Head of caudate nucleus (tissue), 42 donors: ENCODE data around the gene GIPC2.
A peak's percentile ranks its signal among the peaks of the same experiment; 100 is the strongest.

ENCODE experiments used
- DNase-seq, 42 donors: peaks; one replicate each; pipeline versions ENCODE4 v3.0.0 to v3.0.0-alpha.2; 2020 to 2021; ENCODE audit warnings: mixed read lengths in 7 of 42
- intact Hi-C: fragments of 100-400 bp; cut with DNase I; formaldehyde crosslinking; loops from one replicate; pipeline ENCODE4 v1.15.0; 2022

The GIPC2 gene

GRCh38 chr1:78032996-78033796, 12.6 kb upstream of the GIPC2 start:
- DNase-seq = peak in 6 of 42 donors; percentile 11 to 52 (median 29)

GRCh38 chr1:78033797-78034172, 12.0 kb upstream of the GIPC2 start:
- intact Hi-C loops = no loop called here
- DNase-seq = no peak

More at GRCh38 chr1:78032996-78033796, 12.6 kb upstream of the GIPC2 start:
- intact Hi-C loops = no loop called here

DNA sequence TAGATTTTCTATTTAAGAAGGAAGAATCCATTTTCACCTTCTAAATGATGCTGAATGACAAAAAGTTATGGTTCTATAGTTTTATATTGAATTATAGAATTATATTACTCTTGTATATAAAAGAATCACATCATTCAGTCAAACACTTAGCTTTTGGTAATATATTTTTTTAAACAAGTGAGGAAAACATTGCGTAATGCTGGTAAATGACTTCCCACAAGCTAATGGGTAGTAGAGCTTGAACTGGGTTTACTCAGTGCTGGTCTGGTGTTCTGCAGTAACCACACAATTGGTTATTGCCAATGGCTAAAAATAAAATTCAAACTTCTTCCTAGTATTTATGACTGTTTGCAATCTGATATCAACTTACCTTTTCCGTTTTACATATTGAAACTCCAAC, 10.6 kb upstream of the GIPC2 start:
- intact Hi-C loops = no loop called here
- DNase-seq = no peak

DNA sequence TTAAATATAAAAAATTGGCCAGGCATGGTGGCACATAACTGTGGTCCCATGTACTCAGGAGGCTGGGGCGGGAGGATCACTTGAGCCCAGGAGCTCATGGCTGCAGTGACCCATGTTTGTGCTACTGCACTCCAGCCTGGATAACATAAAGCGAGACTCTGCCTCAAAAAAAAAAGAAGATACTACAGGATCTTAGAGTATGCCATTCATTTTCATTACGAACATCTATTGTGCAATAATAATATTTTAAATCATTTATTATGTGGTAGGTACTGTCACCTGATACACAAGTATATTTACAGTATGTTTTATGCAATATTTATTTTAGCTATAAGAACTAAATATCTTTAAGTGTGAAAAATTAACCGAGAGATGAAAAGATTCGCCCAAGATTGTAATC, 9.3 kb upstream of the GIPC2 start:
- intact Hi-C loops = no loop called here
- no peak for DNase-seq

DNA sequence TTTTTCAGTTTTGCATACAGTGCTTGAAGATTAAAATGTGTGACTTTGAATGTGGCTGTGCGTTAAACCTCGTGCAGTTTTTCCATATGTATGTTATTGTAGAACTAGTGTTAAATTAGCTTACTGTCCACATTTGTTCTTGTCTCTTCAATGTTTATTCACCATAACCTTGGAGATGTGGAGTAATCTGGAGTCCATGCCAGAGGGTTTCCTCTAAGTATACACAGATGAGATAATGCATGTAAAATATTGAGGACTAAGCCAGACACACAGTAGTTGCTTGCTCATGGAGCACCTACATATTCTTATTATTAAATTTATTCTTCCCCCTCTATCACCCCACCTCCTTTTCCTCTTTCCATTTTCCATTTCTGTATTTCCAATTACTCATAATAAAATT, 7.7 kb upstream of the GIPC2 start:
- no peak for DNase-seq
- intact Hi-C loops = no loop called here

DNA sequence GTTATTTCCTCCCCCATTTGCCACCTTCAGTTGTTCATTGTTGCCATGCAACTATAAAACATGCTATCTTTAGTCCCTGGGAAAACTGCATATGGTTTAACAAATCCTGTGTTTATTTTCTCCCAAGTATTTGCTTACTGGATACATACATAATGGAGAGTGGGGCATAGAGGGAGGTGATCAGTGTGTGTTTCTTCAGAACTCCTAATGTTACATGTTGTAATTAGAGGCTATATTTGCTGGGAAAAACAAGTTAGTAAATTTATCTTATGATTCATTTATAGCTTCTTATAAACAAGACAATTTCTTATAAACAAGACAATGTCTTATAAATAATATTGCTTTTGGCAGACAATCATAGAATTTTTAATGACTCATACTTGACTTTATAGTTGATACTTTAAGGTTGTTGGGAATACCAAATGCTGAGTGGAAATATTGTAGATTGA, 7.3 kb upstream of the GIPC2 start:
- DNase-seq = no peak
- intact Hi-C loops = no loop called here

DNA sequence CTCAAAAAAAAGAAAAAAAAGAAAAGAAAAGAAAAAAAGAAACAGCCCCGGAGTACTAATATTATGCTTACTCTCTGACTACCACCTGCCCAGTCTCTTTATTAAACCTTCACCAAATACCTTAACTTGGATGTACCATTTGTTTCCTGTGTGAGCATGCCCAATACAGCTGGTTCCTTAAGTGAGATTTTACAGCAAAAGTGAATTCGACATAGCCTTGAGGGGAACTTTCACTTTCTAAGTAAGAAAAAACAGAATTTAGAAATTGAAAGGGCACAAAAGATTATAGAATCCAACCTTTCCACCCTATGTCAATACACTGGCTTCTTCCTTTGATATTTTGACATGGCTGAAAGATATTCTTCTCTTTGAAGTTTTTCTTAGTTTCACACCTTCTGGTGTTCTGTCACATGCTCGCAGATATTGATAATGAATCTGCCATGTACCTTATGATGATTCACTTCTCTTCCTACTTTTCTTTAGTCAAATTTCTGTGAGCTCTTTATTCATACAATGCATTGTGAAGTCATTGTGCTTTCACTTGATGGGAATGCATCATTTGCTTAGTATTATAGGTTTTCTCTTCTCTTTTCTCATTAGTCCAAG, 5.2 kb upstream of the GIPC2 start:
- intact Hi-C loops = no loop called here
- no peak for DNase-seq

- intact Hi-C loops = no loop called here
- no peak for DNase-seq
These were observed 2.3 kb upstream of the GIPC2 start for GRCh38 chr1:78043436-78043835.

DNA sequence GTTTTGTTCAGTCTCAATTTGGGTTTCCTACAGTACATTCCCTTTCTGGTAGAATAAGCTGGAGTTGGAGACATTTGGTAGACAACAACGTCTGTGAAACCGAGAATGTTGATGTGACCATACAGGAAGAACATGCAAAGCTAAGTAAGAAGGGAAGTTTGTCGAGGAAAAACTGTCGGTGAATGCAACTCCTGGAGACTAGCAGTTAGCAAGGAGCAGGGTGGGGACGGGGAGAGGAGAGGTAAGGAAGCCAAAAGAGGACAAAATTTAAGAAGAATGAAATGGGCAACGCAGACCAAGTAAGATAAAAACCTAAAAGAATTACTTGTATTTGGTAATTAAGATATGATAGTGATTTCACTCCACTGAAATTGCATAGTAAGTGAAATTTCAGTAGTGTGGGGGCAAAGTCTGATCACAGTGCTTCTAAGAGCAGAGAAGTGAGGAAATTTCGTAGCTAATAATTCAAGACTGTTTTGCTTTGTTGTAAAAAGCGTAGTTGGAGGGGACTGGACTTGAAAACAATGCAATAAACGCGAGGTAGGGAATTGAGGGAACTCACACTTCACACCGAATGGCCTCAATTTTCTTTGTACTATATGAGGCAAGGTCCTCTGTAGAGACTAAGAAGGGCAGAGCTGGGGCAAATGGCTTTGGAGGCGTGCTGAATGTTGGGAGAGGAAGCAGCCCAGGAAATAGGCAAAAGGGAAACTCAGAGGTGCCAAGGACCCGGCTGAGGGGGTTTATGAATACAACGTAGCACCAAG, 787 bp upstream of the GIPC2 start:
- intact Hi-C loops = no loop called here
- DNase-seq = no peak

- no peak for DNase-seq
- intact Hi-C loops = no loop called here
These were observed 222 bp upstream of the GIPC2 start for GRCh38 chr1:78045563-78045925.

GRCh38 chr1:78047106-78047505, 1.3 kb downstream of the GIPC2 start:
- no peak for DNase-seq
- intact Hi-C loops = no loop called here

DNA sequence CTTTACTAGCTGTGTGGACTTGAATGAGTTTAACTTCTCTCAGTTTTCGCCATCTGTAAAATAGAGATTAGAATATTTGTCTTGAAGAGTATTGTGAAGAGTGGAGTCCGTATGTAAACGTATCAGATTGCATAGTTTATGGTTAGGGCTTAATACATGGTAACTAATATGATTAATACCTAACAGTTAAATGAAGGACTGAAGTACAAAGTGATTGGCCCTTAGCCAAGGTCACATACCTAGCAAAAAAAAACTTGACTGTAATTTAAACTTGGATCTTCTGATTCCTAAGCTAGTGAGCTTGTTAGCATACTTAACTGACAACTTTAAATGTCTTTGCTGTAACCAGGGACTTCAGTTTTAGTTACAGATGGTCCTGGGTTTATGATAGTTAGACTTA, 1.9 kb downstream of the GIPC2 start:
- DNase-seq = no peak
- intact Hi-C loops = no loop called here

DNA sequence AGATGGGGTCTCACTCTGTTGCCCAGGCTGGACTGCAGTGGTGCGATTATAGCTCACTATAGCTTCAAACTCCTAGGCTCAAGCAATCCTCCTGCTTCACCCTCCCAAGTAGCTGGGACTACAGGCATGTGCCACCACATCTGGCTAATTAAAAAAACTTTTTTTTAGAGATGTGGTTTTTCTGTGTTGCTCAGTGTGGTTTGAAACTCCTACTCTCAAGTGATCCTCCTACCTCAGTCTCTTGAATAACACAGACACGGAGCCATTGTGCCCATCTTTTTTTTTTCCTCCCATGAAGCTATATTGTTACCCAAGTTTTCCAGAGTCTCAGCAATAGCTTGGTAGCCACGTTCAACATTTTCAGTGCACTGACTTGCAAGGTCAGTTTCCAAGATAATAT, 2.7 kb downstream of the GIPC2 start:
- DNase-seq = no peak
- intact Hi-C loops = no loop called here

DNA sequence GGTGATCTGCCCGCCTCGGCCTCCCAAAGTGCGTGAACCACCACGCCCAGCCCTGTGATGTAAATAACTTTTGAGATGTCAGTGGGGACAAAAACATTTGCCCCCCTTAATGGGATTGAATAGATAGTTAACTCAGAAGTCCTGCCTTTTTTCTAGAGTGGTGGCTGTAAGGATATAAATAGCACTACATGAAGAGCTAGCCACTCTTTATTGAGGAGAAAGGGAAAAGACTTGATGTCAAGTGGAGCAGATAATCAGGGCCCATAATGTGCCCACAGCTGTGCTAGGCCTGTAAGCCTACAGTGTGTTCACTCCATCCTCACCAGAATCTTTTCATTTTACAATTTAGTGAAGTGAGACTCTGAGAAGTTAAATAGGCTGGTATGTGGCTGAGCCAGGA, 3.6 kb downstream of the GIPC2 start:
- no peak for DNase-seq
- intact Hi-C loops = no loop called here

- intact Hi-C loops = no loop called here
These were observed 5.2 kb downstream of the GIPC2 start for GRCh38 chr1:78051005-78051404.

DNA sequence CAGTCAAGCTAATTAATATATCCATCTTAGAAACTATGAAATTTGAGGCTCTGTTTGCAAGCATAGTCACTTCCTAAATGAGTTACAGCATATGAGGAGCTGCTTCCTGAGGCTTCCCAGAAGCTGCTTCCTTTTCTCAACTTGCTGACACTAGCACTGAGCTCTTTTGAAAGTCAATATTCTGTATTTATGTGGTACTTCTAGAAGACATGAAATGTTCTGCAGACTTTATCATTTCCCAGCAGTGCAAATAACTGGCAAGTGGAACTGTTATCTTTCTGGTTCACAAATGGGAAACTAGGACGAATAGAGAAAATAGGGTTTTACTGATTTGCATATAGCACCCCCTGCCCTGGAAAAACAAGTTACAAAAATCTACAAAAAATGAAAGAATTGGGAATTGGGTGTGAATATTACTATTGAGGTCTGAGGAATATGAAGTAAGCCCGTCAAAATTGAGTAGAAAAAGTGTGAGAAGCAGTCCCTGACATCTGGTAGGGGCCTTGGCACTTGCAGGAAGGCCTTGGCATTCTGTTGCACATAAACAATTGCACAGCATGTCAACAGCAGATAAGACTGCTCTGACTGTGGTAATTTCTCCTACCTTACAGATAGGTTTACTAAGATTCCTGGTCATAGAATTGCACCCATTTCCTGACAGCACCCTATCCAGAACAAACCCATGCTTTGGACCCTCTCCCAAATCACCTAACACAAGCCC, 7.1 kb downstream of the GIPC2 start:
- intact Hi-C loops = no loop called here
- no peak for DNase-seq

More at GRCh38 chr1:78051005-78051404, 5.2 kb downstream of the GIPC2 start:
- no peak for DNase-seq

DNA sequence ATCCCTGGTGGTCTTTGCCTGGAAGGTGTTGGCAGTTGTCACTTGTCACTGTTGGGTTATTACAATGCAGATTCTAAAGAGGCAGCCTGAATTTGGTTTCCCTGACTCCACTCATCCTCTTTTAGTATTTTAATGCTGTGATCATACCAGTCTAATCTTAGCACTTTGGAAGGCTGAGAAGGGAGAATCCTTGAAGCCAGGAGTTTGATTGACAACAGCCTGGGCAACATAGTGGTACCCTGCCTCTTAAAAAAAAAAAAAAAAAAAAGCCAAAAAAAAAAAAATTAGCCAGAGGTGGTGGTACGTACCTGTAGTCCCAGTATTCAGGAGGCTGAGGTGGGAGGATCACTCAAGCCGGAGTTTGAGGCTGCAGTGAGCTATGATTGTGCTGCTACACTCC, 7.7 kb downstream of the GIPC2 start:
- intact Hi-C loops = no loop called here
- no peak for DNase-seq

DNA sequence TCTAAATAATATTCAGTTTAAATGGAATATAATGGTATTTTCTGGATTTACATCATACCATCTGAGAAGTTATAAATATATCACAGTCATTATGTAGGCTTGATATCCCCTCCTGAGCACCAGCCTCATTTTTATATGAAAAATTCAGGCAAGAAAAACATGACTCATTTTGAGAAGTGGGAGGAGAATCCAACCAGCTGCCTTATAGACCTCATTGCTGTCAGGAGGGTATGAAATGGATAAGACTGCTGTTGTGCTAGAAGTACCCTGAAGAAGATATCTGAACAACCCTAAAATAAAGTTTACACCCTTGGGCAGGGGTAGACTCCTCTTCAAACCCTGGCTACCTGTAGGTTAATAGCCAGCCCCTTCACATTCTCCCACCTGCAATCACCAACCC, 8.8 kb downstream of the GIPC2 start:
- DNase-seq = peak in 1 of 42 donors; percentile 29
- intact Hi-C loops = no loop called here

GRCh38 chr1:78054972-78055371, 9.2 kb downstream of the GIPC2 start:
- intact Hi-C loops = no loop called here
- no peak for DNase-seq
